Occipital lobe (tissue), 3 donors: ENCODE results near the gene TXNDC8. TPM values are rescaled to one million over a fixed set of nuclear protein-coding genes. Genes with fewer than 3 reads are reported as not detected.
A peak's percentile ranks its signal among the peaks of the same experiment; 100 is the strongest.

Experiments used
- DNase-seq: peaks from one replicate; lab custom pipeline; 2025; lab: John Stamatoyannopoulos, UW
- small RNA-seq: library from RNA; depleted of rRNA; stranded (forward); fragments of <200 nt; gene quantifications from one replicate; pipeline ENCODE3, GENCODE V24; 2014
- total RNA-seq: library from RNA; depleted of rRNA; stranded (reverse); fragments of >200 nt; gene quantifications from one replicate; pipeline ENCODE4 v1.2.3, GENCODE V29; 2014

The TXNDC8 gene
- total RNA-seq, 1 donor from 2014 or later: not detected

DNA sequence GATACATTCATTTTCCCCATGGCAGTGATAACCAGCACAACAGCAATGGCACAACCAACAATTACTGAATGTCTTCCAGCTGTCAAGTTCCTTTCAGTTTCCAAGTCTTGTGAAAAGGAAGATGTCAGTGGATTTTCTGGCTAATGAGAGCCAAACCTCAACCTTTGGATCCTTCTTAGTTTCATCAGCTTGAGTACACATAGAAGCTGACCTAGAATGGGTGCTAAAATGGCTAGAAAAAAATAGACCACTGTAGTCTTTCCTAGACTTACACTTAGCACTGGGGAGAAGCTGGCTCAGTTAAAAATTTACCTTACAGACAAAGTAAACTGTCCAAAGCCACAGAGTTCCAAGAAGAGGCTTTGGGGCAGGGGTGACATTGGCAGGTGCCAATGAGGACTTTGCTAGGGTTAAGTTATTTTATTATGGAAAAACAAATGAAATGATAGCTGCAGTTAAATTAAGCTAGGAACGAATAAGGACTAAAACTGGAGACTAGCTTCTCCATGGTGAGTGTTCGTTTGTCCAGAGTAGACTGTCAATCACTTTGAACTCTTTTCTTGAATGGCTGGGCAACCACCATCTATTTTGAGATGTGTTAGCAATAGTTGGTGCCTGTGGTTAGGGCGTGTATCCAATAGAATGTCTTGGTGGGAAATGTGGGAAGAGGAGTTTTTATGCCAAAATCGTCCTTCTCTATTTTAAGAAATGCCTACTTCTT, 55.5 kb downstream of the TXNDC8 start:
- no peak for DNase-seq

DNA sequence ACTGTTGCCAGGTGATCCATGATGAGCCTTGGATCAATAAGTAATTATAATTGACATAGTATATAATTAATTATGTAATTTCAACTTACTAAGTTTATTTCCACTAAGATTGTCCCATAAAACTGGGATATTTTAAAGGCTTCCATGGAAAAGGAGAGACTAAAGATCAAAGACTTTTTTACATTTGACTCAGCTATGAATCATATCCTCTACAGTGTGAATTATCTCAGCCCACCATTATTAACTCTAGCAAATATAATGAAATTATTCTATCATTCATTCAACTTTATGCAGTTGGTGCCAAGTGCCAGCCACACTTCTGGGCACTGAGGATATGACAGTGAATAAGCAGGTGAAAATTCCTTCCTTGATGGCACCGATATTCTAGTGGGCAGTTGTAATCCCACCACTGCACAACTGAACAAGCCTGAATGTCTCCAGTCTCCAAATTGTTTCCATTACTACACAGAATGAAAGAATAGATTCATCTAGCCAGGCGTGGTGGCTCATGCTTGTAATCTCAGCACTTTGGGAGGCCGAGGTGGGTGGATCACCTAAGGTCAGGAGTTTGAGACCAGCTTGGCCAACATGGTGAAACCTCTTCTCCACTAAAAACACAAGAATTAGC, 59.5 kb downstream of the TXNDC8 start:
- no peak for DNase-seq

DNA sequence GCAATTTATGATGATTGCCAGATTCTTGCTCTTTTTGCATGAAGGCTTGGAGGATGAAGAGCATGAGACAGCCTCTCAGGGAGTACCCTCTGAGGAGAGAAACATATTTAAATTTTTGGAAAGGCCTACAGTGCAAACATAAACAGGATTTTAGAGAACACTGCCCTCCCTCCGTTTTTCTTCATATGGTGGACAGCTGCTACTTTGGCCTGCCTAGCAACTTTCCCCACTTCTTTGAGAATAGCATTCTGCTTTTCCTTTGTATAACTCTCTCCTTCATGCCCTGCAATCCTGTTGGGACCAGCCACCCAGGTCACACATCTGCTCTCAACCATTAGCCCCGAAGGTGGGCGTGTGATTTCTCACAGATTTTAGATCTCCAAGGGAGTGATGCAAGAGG, 60.9 kb downstream of the TXNDC8 start:
- DNase-seq: no peak

DNA sequence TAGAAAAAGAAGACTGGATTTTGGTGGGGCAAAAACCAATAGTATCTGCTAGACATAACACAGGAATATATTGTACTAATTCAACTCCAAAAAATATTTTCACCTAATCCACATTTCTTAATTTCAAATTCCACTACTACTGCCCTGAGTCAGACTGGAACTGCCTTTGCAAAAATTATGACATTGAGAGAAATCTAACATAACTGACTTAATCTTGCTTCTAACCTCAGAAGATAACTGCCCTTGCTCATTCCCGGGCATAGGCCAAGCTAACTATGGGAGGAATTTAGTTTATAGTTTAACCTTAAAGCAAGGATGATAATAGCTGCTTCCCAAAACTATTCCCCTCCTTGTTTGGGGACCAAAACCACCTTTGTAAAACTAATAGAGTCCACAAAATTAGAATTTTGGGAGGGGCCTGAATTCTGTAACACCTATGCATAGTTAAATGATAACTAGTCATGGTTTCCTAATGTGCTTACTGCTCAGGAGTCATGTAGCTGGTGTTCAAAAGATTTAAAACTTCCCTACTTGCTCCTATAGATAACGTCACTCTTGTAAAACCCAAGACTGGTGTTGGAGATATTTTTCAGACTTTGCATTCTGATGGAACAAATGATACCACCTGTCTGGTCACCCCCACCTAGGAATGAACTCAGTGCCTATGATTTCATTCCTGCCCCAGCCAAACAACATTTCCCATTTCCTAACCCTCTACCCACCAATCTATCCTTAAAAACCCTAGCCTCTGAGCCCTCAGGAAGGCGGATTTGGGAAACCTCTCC, 67.3 kb downstream of the TXNDC8 start:
- no peak for DNase-seq

DNA sequence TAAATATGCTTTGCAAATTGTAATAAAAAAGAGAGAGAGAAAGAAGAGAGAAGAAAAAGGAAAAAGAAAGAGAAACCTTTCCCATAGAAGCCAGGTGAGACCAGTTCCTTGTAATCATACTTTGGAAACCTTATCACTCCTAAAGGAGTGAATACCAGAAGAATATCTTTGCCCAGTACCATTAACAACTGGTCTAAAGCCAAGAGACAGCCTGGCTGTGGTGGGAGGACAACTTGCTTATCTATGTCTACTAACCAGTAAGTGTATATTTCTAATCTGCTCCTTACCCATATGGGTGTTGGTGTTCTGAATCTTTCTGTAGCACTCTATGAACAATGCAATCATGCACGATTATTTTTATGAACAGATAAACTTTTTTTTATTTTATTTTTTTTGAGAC, 70.9 kb downstream of the TXNDC8 start:
- no peak for DNase-seq

DNA sequence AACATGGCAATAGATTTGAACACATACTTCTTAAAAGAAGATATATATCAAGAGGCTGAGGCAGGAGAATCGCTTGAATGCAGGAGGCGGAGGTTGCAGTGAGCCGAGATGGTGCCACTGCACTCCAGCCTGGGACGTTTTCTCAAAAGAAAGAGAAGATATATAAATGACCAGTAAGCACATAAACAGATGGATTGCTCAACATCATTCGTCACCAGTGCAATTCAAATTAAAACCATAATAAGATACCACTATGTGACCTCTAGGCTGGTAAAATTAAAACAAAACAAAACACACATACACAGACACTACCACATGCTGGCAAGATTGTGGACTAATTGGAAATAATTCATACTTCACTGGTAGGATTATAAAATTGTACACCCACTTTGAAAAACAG, 76.0 kb downstream of the TXNDC8 start:
- no peak for DNase-seq

DNA sequence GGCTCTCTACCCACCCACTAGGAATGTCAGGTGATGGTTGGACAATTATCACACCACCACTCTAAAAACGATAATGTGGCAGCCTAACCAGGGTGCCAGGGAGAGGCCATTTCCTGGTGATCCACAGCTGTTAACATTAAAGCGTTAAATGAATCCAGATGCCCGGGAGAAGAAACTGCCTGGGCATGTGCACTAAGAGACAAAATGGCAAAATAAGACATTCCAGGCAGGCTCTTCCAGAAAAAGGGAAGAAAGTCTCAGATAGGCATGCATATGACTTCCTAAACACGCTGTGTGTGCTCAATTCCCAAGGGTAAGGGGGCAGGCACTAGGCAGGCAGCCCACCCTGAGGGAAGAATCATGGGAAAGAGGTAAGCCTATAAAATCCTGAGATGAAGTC, 76.8 kb downstream of the TXNDC8 start:
- DNase-seq: no peak

DNA sequence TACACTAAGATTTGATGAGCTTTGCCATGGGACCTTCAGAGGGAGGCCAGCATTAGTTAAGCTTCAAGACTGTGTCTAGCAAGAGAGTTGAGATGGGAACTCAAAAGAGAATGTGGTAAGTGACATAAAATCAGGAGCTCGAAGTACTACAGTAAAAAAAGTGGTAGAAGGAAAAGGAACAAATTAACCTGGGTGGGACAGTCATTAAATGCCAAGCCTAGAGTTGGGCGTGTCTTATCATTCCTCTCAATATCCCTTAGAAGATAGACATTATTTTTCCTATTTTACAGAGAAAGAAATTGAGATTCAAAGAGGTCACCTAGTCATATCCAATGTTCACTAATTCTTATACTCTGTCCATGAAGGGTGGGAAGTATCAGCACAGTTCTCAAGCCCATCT, 78.1 kb downstream of the TXNDC8 start:
- DNase-seq: no peak

DNA sequence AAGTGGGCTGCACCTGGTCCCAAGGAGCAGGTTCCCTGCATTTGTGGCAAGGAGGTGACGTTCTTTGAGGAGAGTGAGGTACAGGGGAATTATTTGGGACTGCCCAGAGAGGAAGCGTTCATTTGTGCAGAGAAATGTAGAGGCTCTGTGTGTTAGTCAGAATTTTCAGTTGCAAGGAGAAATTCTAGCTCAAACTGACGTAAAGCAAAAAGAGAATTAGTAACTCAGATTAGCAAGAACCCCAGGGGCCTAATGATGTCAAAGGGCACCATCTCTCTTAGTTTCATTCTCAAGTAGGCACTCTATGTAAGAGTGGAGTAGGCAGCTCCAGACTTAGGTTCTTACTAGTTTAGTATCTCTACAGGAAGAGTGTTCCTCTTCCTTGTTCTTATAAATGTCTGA, 79.0 kb downstream of the TXNDC8 start:
- no peak for DNase-seq

DNA sequence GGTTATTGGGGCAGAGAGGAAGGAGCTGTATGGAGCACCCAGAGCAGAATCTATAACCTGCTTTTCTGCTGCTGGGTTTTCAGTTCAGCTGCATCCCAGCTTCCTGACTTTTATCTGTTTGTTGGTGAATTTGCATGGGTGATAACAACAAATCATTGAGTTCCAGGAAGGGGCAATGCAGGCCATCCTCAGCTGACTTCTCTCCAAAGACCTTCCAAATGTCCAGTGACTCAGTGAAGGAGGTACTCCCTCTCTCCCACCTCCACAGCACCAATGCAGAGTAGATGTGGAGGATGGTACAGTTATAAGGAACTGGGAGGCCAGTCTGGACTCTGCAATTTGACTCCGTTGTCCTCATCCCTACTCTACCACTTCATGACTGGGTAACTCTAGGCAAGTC, 79.7 kb downstream of the TXNDC8 start:
- no peak for DNase-seq

DNA sequence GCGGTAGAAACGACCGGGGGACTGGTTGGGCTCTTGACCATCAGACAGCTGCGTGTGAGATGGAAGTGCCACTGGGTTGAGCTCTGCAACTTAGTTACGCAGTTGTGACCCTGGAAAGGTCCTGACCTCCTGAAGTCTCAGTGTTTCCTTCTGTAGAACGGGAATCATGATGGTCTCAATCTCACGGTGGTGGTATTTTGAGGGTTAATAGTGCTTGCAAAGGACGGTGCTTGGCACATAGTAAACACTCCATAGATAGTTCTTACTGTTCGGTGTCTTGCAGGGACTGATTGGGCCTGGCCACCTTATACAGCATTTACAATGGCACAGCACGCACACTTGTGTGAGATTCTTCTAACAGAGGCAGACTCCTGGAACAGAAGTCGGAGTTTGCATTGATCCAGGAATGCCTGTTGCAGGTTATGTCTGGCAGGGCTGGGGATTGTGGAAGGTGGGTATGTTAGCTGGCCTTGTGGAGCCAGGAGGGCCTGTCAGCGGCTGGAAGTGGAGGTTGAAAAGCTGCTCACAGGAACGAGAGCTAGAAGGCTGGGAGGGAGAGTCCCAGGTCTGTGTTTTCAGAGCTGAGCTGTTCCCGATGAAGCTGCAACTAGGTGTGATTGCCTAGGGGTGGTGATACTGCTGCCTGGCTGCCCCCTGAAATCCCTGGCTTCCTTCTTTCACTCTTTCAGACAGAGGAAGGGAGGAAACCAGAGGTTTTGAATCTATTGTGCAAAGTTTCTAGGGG, 80.4 kb downstream of the TXNDC8 start:
- peak; percentile 6 for DNase-seq

DNA sequence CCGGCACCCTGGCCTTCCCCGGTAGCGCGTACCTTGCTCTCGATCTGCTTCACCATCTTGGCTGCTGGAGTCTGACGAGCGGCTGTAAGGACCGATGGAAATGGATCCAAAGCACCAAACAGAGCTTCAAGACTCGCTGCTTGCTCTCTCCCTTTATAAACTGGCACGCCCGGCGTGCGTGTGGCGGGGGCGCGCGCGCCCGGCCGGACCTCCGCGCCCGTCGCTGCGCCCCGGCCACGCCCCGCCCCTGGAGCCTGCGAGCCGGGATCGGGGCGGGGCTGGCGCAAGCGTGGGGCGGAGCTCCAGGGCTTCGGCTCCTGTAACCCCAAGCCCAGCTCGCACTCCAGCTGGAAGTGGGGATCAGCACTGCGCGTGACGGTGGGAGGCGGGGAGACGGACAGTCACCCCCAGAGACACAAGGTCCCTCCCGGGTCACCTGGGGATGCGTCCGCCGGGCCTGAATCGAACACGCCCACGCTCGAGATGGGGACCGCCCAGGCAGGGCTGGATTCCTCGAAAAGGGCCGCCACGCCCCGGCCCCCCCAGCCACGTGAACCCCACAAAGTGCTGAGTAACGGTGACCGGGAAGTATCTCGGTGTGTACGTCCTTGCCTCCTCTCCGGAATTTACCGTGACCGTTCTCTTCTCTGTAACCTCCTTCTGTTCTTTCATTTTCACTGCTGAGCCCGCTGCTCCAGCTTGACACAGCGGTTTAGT, 81.1 kb downstream of the TXNDC8 start, which contains the start of gene TXN:
TSS of gene TXN (minus strand) at position 128 of the 717 bp plus-strand sequence. CDS start at position 56, 72 bp downstream.
- peak; percentile 94 for DNase-seq

DNA sequence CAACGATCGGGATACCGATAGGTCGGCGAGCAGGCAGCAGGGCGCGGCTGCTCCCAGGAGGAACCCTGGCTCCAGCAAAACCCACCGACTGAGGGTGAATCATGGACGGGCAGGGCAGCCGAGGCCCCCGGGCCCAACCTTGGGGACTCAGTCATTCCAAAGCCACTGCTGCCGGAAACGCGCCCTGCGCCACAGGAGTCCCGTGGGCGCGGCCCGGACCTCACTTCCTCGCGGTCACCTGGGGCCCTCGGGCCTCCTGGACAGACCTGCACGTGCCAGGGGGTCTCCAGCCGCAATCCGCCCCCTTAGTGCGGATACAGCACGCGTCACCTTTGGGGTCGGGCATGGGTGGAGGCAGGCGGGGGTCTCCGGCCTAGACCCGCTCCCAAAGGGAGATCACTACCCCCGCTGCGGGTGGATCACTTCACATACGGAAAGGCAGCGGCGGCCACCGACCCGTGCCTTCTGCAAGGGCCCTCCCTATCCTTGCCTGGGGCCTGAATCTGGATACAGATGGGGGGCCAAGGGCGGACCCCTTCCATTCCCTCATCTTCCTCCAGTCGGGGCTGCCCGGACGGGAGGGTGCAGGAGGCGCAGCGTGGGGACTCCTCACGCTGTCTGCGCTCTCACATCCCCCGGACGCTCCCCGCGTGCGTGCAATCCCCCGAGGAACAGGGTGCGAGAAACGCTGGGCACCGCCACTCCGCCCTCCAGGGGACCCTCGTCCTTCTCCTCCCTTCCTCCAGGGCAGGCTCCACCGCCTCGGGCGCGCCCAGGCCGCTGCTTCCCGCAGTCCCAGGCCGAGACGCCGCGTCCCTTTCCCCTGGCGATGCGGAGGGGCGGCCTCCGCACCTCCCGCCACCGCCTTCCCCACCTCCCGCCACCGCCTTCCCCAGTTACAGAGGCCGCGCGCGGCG, 81.9 kb downstream of the TXNDC8 start:
- peak; percentile 30 for DNase-seq

DNA sequence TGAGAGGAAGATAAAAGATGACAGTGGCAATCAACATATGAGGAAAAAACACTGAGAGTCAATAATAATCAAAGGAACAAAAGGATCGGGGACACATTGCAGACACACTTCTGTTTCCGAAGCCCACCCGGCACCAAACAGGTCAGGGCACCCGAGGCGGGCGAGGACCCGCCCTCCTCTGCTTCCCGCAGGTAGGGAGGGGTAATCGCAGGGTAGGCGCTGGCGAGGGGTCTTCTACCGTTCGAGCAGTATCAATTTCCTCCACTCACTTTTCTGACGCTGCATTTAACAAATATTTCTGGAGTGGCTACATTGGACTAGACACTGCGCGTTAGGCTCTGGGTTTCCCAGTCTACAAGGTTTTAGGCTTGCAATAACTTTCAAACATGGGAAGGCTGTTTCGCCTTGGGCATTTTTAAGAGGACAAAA, 82.6 kb downstream of the TXNDC8 start:
- no peak for DNase-seq

DNA sequence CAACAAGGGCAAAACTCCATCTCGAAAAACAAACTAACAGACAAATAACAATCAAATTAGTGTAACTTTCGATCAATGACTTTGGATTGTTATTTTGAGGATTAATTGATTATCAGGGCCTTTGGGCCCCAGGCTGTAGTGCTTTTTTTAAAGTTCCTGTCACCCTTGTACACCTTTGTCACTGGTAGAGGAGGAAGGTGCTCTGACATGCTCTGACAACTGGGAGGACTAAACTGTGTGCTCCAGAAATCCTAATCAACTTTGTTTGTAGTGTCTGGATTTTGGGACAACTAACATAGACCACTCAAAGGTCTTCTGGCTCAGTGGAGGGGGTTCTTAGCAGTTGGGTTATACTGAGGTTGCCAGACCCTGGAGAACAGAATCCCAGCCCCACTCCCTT, 83.2 kb downstream of the TXNDC8 start:
- DNase-seq: no peak

Small RNA genes within 50 kb of the gene (small RNA-seq; reads per million reads assigned to genes)
- gene RNU6-1039P: not detected

Other genes starting within 250 kb of the TXNDC8 start
- not detected for gene C9orf152, start 129.7 kb downstream of the TXNDC8 start, total RNA-seq
- gene TXN, start 81.4 kb downstream of the TXNDC8 start, total RNA-seq: 98.9 TPM
- gene SVEP1, start 241.9 kb upstream of the TXNDC8 start, total RNA-seq: 5.3 TPM